Upper lobe of right lung (tissue), 1 donor: ENCODE results near the gene ARHGEF10L. TPM values are rescaled to one million over a fixed set of nuclear protein-coding genes. Genes with fewer than 3 reads are reported as not detected.
"Not testable (repeated sequence)": the region's sequence is repeated elsewhere in the genome, so short reads cannot be mapped to it uniquely, and the experiment has no call there.

Experiments used
- ATAC-seq: fragments of 200-7000 bp; cut with Tn5 transposase; one replicate; pipeline ENCODE4 v1.9.1; 2020; ENCODE audit warnings: mild to moderate bottlenecking, moderate library complexity
- DNase-seq: peaks from one replicate; pipeline ENCODE4 v3.0.0-alpha.2; 2020
- H3K27ac ChIP-seq: fragments of 200-600 bp; one replicate; pipeline ENCODE4 v1.8.0; 2022
- H3K27me3 ChIP-seq: fragments of 200-600 bp; one replicate; pipeline ENCODE4 v1.8.0; 2022; ENCODE audit warnings: mild to moderate bottlenecking
- H3K36me3 ChIP-seq: fragments of 200-600 bp; one replicate; pipeline ENCODE4 v1.8.0; 2022
- H3K4me1 ChIP-seq: fragments of 200-600 bp; one replicate; pipeline ENCODE4 v1.8.0; 2022
- H3K4me3 ChIP-seq: fragments of 200-600 bp; one replicate; pipeline ENCODE4 v1.8.0; 2022; ENCODE audit warnings: mild to moderate bottlenecking
- H3K9me3 ChIP-seq: fragments of 200-600 bp; one replicate; pipeline ENCODE4 v1.8.0; 2022
- CTCF ChIP-seq: fragments of 200-600 bp; IDR thresholded peaks from one replicate; pipeline ENCODE4 v1.8.0; 2022; ENCODE audit warnings: antibody characterized with exemption
- intact Hi-C: fragments of 100-400 bp; cut with DNase I; formaldehyde crosslinking; loops from one replicate; pipeline ENCODE4 v1.11.0; 2022
- long read RNA-seq: library from polyadenylated mRNA; unstranded; transcript quantifications from one replicate; pipeline ENCODE4 v2.0.0, GENCODE V29; 2021
- total RNA-seq: library from RNA; stranded (reverse); fragmentation: NEBNext Ultra II Directional; extraction: Animal tissue kit (Norgen Biotek cat#: 25700); gene quantifications from one replicate; pipeline ENCODE4 v1.2.1, GENCODE V29; 2021
- donor health status: DM: no; HTN: yes; CAD: no; lungs with severe emphysema.

The ARHGEF10L gene, protein sequence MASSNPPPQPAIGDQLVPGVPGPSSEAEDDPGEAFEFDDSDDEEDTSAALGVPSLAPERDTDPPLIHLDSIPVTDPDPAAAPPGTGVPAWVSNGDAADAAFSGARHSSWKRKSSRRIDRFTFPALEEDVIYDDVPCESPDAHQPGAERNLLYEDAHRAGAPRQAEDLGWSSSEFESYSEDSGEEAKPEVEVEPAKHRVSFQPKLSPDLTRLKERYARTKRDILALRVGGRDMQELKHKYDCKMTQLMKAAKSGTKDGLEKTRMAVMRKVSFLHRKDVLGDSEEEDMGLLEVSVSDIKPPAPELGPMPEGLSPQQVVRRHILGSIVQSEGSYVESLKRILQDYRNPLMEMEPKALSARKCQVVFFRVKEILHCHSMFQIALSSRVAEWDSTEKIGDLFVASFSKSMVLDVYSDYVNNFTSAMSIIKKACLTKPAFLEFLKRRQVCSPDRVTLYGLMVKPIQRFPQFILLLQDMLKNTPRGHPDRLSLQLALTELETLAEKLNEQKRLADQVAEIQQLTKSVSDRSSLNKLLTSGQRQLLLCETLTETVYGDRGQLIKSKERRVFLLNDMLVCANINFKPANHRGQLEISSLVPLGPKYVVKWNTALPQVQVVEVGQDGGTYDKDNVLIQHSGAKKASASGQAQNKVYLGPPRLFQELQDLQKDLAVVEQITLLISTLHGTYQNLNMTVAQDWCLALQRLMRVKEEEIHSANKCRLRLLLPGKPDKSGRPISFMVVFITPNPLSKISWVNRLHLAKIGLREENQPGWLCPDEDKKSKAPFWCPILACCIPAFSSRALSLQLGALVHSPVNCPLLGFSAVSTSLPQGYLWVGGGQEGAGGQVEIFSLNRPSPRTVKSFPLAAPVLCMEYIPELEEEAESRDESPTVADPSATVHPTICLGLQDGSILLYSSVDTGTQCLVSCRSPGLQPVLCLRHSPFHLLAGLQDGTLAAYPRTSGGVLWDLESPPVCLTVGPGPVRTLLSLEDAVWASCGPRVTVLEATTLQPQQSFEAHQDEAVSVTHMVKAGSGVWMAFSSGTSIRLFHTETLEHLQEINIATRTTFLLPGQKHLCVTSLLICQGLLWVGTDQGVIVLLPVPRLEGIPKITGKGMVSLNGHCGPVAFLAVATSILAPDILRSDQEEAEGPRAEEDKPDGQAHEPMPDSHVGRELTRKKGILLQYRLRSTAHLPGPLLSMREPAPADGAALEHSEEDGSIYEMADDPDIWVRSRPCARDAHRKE (N-terminal part only)
- 34.1 TPM for total RNA-seq
- long read RNA-seq, full-length matches to known transcripts, result 21 of 75 reads
- long read RNA-seq, partial matches to known transcripts, result 33 of 75 reads
- long read RNA-seq, other reads (novel, unspliced or antisense), result 21 of 75 reads

GRCh38 chr1:17539477-17540254 lies at the start of gene ARHGEF10L:
ARHGEF10L (plus strand) TSS chr1:17539698; CDS start chr1:17580596, 40,898 bp downstream.
- peak within 1 kb of the TSS; percentile 66 for H3K4me3 ChIP-seq
- no peaks in the 10 kb centered on the region for H3K36me3 ChIP-seq
- H3K27ac ChIP-seq, result peak within 1 kb of the TSS; percentile 68
- peak; percentile 79 for DNase-seq
- peaks cover 18% of the 10 kb centered on the region for H3K4me1 ChIP-seq
- H3K27me3 ChIP-seq, result peaks cover 7% of the 10 kb centered on the region
- peak; percentile 68 for ATAC-seq
- TF ChIP-seq CTCF, result no peak
- H3K9me3 ChIP-seq, result no peaks in the 10 kb centered on the region
- intact Hi-C loops, result no loop called here

DNA sequence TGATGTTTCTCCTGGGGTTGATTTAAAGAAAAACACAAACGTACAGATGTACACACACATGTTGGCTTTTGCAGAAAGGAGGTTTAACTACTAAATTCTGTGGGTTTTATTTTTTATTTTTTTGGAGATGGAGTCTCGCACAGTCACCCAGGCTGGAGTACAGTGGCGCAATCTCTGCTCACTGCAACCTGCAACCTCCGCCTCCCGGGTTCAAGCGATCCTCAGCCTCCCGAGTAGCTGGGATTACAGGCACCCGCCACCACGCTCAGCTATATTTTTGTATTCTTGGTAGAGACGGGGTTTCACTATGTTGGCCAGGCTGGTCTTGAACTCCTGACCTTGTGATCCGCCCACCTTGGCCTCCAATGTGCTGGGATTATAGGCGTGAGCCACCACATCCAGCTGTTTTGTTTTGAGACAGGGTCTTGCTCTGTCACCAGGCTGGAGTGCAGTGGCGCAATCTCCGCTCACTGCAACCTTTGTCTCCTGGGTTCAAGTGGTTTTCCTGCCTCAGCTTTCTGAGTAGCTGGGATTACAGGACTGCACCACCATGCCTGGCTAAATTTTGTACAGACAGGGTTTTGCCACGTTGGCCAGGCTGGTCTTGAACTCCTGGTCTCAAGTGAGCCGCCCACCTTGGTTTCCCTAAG lies 49.6 kb upstream of the ARHGEF10L start:
- H3K9me3 ChIP-seq, H3K4me3 ChIP-seq, H3K27ac ChIP-seq, intact Hi-C loops, H3K4me1 ChIP-seq, H3K36me3 ChIP-seq, ATAC-seq, H3K27me3 ChIP-seq, DNase-seq: not testable (repeated sequence)

DNA sequence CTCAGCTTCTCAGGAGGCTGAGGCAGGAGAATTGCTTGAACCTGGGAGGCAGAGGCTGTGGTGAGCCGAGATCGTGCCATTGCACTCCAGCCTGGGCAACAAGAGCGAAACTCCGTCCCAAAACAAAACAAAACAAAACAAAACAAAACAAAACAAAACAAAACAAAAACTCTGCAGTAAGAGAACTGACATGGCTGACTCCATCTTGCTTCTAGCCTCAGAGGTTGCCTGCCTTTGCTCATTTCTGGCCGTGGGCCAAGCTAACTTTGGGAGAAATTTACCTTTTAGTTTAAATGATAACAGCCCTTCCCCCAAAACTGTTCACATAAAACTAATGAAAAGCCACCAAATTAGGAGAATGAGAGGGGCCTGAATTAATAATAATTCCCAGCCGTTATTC lies 48.8 kb upstream of the ARHGEF10L start:
- ATAC-seq, H3K27me3 ChIP-seq, DNase-seq, H3K4me1 ChIP-seq, H3K9me3 ChIP-seq, H3K27ac ChIP-seq, H3K36me3 ChIP-seq, intact Hi-C loops, H3K4me3 ChIP-seq: not testable (repeated sequence)

- H3K4me1 ChIP-seq, result no peaks in the 10 kb centered on the region
- intact Hi-C loops, result no loop called here
- no peak overlapping the region for H3K4me3 ChIP-seq
- TF ChIP-seq CTCF, result peak; percentile 87
- H3K36me3 ChIP-seq, result no peaks in the 10 kb centered on the region
- no peak overlapping the region for H3K27ac ChIP-seq
- DNase-seq, result peak; percentile 83
- H3K9me3 ChIP-seq, result no peaks in the 10 kb centered on the region
- ATAC-seq, result peak; percentile 96
- H3K27me3 ChIP-seq, result peaks cover 7% of the 10 kb centered on the region
Measured at GRCh38 chr1:17494114-17494729, 45.3 kb upstream of the ARHGEF10L start.

GRCh38 chr1:17496419-17496818 lies 43.1 kb upstream of the ARHGEF10L start:
- no peaks in the 10 kb centered on the region for H3K4me1 ChIP-seq
- no peak overlapping the region for H3K27ac ChIP-seq
- no peak for DNase-seq
- no peak for TF ChIP-seq CTCF
- ATAC-seq, result no peak
- peaks cover 11% of the 10 kb centered on the region for H3K27me3 ChIP-seq
- H3K36me3 ChIP-seq, result no peaks in the 10 kb centered on the region
- H3K9me3 ChIP-seq, result no peaks in the 10 kb centered on the region
- no peak overlapping the region for H3K4me3 ChIP-seq
- intact Hi-C loops, result no loop called here
